HepG2 (cell line): ENCODE data around the gene MTPN. TPM values are rescaled to one million over a fixed set of nuclear protein-coding genes. Genes with fewer than 3 reads are reported as not detected.

Experiments used
- ATAC-seq: fragments of 200-7000 bp; cut with Tn5 transposase; 3 replicates; pipeline ENCODE4 v1.9.1; 2020; ENCODE audit warnings: mild to moderate bottlenecking, moderate library complexity
- BruUV-seq: library from RNA; stranded (reverse); fragments of 400-500 nt; replicated peaks from 2 replicates; lab custom pipeline; 2021; lab: Mats Ljungman, UMichigan
- CTCF ChIA-PET: fragments of 300-600 bp; formaldehyde crosslinking; extraction: SDS; loops from one replicate; lab custom pipeline; 2021; ENCODE audit warnings: low total read pairs, inconsistent platforms, low intra/inter-chr PET ratio; lab: Yijun Ruan, JAX
- POLR2A ChIA-PET: fragments of 350-600 bp; sonication (Branson Sonifier 250); formaldehyde crosslinking; loops from one replicate; lab custom pipeline; 2020; ENCODE audit warnings: antibody characterized with exemption, inconsistent platforms; lab: Yijun Ruan, JAX
- DNase-seq: peaks from one replicate; pipeline ENCODE4 v3.0.0-alpha.2; 2015; ENCODE audit warnings: low spot score
- FAIRE-seq: peaks from 3 replicates; lab custom pipeline; 2011; peaks lifted over from hg19 to GRCh38; lab: Jason Lieb, UNC
- H2AFZ ChIP-seq: one replicate; pipeline ENCODE4 v1.6.1; 2011; ENCODE audit warnings: low read length, inconsistent platforms
- H3K27ac ChIP-seq: fragments of 300-600 bp; 3 replicates; pipeline ENCODE4 v1.8.0; 2011; ENCODE audit warnings: mixed run types, mild to moderate bottlenecking, mixed read lengths, low read length, inconsistent platforms; ENCODE audit not compliant: insufficient read depth; ENCODE audit errors: extremely low read length
- H3K27me3 ChIP-seq, 2 experiments: fragments of 200-600 bp in 1 of 2; 2 replicates in 1 of 2; 3 replicates in 1 of 2; pipeline versions ENCODE4 v1.6.0 to v1.8.0; 2011; ENCODE audit warnings: low read length in 2 of 2, mild to moderate bottlenecking in 2 of 2, moderate library complexity in 2 of 2, inconsistent platforms in 1 of 2; ENCODE audit not compliant: insufficient read depth in 2 of 2, control insufficient read depth in 1 of 2
- H3K36me3 ChIP-seq, 2 experiments: fragments of 200-600 bp in 1 of 2; replicated peaks in 1 of 2; 2 replicates in 1 of 2; 3 replicates in 1 of 2; pipeline versions ENCODE4 v1.5.1 to v1.8.0; 2011; ENCODE audit warnings: low read length in 2 of 2, inconsistent platforms in 1 of 2; ENCODE audit not compliant: insufficient read depth in 2 of 2, control insufficient read depth in 1 of 2
- H3K4me1 ChIP-seq: 2 replicates; pipeline ENCODE4 v1.5.1; 2012; ENCODE audit warnings: low read length, inconsistent platforms; ENCODE audit not compliant: insufficient read depth
- H3K4me2 ChIP-seq: 2 replicates; pipeline ENCODE4 v1.6.0; 2011; ENCODE audit warnings: low read depth, low read length, inconsistent platforms
- H3K4me3 ChIP-seq, 3 experiments: fragments of 200-600 bp in 1 of 3; sonication (generic), shearing (Covaris generic) in 1 of 3; replicated peaks in 1 of 3; 2 replicates each; pipeline ENCODE4 v1.5.1; 2011 to 2016; ENCODE audit warnings: low read length in 3 of 3, inconsistent platforms in 2 of 3, low read depth in 2 of 3, mild to moderate bottlenecking in 2 of 3, control low read depth in 1 of 3, mixed read lengths in 1 of 3; ENCODE audit not compliant: insufficient read depth in 1 of 3
- H3K79me2 ChIP-seq: one replicate; pipeline ENCODE4 v1.6.1; 2011; ENCODE audit warnings: low read length, inconsistent platforms; ENCODE audit not compliant: insufficient read depth
- H3K9ac ChIP-seq: 2 replicates; pipeline ENCODE4 v1.6.0; 2011; ENCODE audit warnings: mild to moderate bottlenecking, low read depth, low read length, inconsistent platforms; ENCODE audit not compliant: insufficient read depth
- H3K9me3 ChIP-seq: 2 replicates; pipeline ENCODE4 v1.5.1; 2012; ENCODE audit warnings: mild to moderate bottlenecking, low read length
- H4K20me1 ChIP-seq: 2 replicates; pipeline ENCODE4 v1.6.0; 2011; ENCODE audit warnings: inconsistent platforms, mild to moderate bottlenecking, low read length, moderate library complexity; ENCODE audit not compliant: insufficient read depth
- GRHL1 ChIP-seq: sonication (generic); formaldehyde crosslinking; conservative IDR thresholded peaks from 2 replicates; pipeline ENCODE4 v1.8.0; 2022; ENCODE audit warnings: missing genetic modification reagents
- HNF4G ChIP-seq, 2 experiments: sonication (generic) in 1 of 2; formaldehyde crosslinking in 1 of 2; IDR thresholded peaks; 2 replicates each; pipeline versions ENCODE4 v1.4.0 to v1.6.1; 2011 to 2020; ENCODE audit warnings: borderline replicate concordance in 2 of 2, low read depth in 2 of 2, mild to moderate bottlenecking in 2 of 2, low read length in 1 of 2, missing genetic modification reagents in 1 of 2, moderate library complexity in 1 of 2
- SP1 ChIP-seq, 2 experiments: fragments of 450-650 bp in 1 of 2; sonication (generic) in 1 of 2; formaldehyde crosslinking in 1 of 2; IDR thresholded peaks; 2 replicates each; pipeline versions ENCODE4 v1.4.0 to v1.6.1; 2016 to 2020; ENCODE audit warnings: missing genetic modification reagents in 1 of 2
- ZNF12 ChIP-seq: sonication (generic); formaldehyde crosslinking; IDR thresholded peaks from 2 replicates; pipeline ENCODE4 v1.5.0; 2020; ENCODE audit warnings: missing genetic modification reagents
- ZNF3 ChIP-seq: IDR thresholded peaks from 2 replicates; pipeline ENCODE4 v1.7.0; 2017; ENCODE audit warnings: inconsistent platforms
- ZNF367 ChIP-seq: sonication (generic); formaldehyde crosslinking; IDR thresholded peaks from 2 replicates; pipeline ENCODE4 v1.4.0; 2020; ENCODE audit warnings: missing genetic modification reagents, borderline replicate concordance
- ZNF496 ChIP-seq: sonication (generic); formaldehyde crosslinking; IDR thresholded peaks from 2 replicates; pipeline ENCODE4 v1.8.1; 2023; ENCODE audit warnings: mild to moderate bottlenecking, moderate library complexity, missing genetic modification reagents; ENCODE audit not compliant: insufficient replicate concordance
- WGBS: methylation state at CpG from one replicate; pipeline ENCODE4 v1.1.6; 2017; ENCODE audit warnings: low lambda C conversion rate; 5-methylcytosine and 5-hydroxymethylcytosine counted together
- in situ Hi-C: cut with HindIII; loops from 2 replicates; pipeline ENCODE4 v1.10.0; 2017; ENCODE audit warnings: low pct_unique_long_range_greater_than_20kb; ENCODE audit not compliant: extremely low pct_ligation_motif_present
- intact Hi-C: fragments of 100-400 bp; cut with micrococcal nuclease; formaldehyde crosslinking; loops from one replicate; pipeline ENCODE4 v1.10.0; 2022; ENCODE audit not compliant: unreplicated experiment
- polyA plus RNA-seq, 8 experiments: library from polyadenylated mRNA; depleted of rRNA in 3 of 8; stranded (reverse) in 7 of 8; unstranded in 1 of 8; fragments of >200 nt; fragmentation: Illumina TruSeq in 4 of 8; extraction: Trizol in 4 of 8; gene quantifications; 2 replicates each; pipeline versions ENCODE4 v1.2.1 to v1.2.3, GENCODE V29; 2011 to 2016; ENCODE audit warnings: low read depth in 4 of 8, missing spikeins in 1 of 8, mixed read lengths in 1 of 8; ENCODE audit not compliant: insufficient read depth in 1 of 8
- total RNA-seq, 5 experiments: library from RNA; depleted of rRNA; stranded (reverse); fragments of >200 nt; fragmentation: Illumina TruSeq; extraction: Trizol; gene quantifications; 2 replicates each; pipeline ENCODE4 v1.2.3, GENCODE V29; 2016; ENCODE audit warnings: low read depth in 1 of 5
- TF ChIP-seq, protein P1 (sequence below): sonication (generic); formaldehyde crosslinking; IDR thresholded peaks from 2 replicates; pipeline ENCODE4 v1.8.1; 2023; ENCODE audit warnings: mild to moderate bottlenecking, missing genetic modification reagents, borderline replicate concordance
- TF ChIP-seq, protein P2 (sequence below): sonication (generic); formaldehyde crosslinking; IDR thresholded peaks from 2 replicates; pipeline ENCODE4 v1.5.0; 2020; ENCODE audit warnings: mild to moderate bottlenecking, missing genetic modification reagents, moderate library complexity
- TF ChIP-seq, protein P3 (sequence below): sonication (generic); formaldehyde crosslinking; IDR thresholded peaks from 2 replicates; pipeline ENCODE4 v1.8.1; 2023; ENCODE audit warnings: missing genetic modification reagents, mild to moderate bottlenecking, borderline replicate concordance

MTPN gene
- total and polyA plus RNA-seq, 2 of the 13 experiments (the other 11 are each of a cell fraction or from before 2014, with no cell fraction given): 31.1 to 71.7 TPM

GRCh38 chr7:135942614-135943013, 34.5 kb downstream of the MTPN start:
- CTCF ChIA-PET: no interaction called here

DNA sequence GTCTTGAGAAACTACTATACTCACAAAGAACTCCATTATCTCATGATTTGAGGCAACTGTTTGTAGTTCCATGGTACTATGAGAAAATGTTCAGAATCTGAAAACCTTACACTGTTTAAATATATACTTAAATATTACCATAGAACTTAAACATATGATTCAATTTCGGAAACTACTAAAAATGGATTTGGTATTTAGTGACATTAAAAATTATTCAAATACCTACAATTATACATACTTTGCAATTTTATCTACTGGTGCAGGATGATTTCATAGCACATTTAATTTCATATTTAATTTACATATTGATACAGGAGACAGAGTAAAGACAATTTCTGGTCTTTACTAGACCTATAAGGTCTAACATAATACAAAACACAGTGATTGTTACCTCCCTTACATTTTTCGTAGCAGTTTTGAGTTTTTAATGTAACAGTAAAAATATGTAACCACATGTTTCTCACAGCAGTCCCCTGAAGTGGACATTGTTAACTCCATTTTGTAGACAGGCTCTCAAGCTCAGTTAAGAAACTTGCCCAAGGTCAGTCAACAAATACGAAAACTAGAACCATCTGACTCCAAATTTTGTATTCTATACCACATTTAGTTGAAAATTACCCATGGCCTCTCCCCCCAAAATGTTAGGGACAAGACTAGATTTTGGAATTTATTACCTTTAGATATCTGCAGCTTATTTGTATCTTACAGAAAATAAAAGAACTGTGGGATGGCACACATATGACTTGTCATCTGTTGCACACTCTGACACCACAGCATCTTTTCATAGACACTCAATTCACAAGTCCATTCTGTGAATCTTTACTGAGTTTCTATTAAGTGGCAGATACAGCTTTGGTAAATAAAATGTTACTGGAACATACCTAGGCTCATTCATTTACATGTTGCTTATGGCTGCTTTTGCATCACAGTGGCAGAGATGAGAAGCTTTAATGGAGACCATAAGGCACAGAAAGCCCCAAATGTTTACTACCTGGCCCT, 36.8 kb downstream of the MTPN start:
- Histone ChIP-seq H3K4me2 (no peak overlapping the region), H3K79me2 (peaks cover 7% of the 10 kb centered on the region), H3K4me3 (no peak overlapping the region), H2AFZ (no peak overlapping the region), H3K27ac (no peak overlapping the region), H3K4me1 (no peaks in the 10 kb centered on the region), H4K20me1 (no peaks in the 10 kb centered on the region), H3K36me3 (peaks cover 0 to 10% of the 10 kb centered on the region in 2 experiments; a peak in 1 of 5 replicates), H3K9ac (no peak overlapping the region), H3K9me3 (no peaks in the 10 kb centered on the region), H3K27me3 (no peaks in the 10 kb centered on the region)
- in situ Hi-C loops: no loop called here
- CTCF ChIA-PET: no interaction called here
- no peak for ATAC-seq
- POLR2A ChIA-PET: no interaction called here
- intact Hi-C loops: no loop called here
- no TSS peak for BruUV-seq
- 98% methylated on average over 3 of the region's 3 CpGs for WGBS
- no peak for DNase-seq
- FAIRE-seq: no peak
- TF ChIP-seq, protein P1, sequence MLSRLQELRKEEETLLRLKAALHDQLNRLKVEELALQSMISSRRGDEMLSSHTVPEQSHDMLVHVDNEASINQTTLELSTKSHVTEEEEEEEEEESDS: no peak
- TF ChIP-seq HNF4G (IDR thresholded peaks at IDR 0.05; ENCODE audit: borderline replicate concordance, low read depth, low read length) (no peak), HNF4G (CRISPR knock-in tag; IDR thresholded peaks at IDR 0.05; ENCODE audit: borderline replicate concordance, low read depth) (no peak), ZNF496 (CRISPR knock-in tag) (no peak), GRHL1 (CRISPR knock-in tag) (no peak), ZNF3 (no peak), ZNF12 (CRISPR knock-in tag) (no peak)
- TF ChIP-seq, protein P2, sequence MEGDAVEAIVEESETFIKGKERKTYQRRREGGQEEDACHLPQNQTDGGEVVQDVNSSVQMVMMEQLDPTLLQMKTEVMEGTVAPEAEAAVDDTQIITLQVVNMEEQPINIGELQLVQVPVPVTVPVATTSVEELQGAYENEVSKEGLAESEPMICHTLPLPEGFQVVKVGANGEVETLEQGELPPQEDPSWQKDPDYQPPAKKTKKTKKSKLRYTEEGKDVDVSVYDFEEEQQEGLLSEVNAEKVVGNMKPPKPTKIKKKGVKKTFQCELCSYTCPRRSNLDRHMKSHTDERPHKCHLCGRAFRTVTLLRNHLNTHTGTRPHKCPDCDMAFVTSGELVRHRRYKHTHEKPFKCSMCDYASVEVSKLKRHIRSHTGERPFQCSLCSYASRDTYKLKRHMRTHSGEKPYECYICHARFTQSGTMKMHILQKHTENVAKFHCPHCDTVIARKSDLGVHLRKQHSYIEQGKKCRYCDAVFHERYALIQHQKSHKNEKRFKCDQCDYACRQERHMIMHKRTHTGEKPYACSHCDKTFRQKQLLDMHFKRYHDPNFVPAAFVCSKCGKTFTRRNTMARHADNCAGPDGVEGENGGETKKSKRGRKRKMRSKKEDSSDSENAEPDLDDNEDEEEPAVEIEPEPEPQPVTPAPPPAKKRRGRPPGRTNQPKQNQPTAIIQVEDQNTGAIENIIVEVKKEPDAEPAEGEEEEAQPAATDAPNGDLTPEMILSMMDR (CRISPR knock-in tag): no peak
- TF ChIP-seq, protein P3, sequence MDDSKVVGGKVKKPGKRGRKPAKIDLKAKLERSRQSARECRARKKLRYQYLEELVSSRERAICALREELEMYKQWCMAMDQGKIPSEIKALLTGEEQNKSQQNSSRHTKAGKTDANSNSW (CRISPR knock-in tag): no peak

More at GRCh38 chr7:135942614-135943013, 34.5 kb downstream of the MTPN start:
- in situ Hi-C loops (no loop called here), intact Hi-C loops (no loop called here)
- POLR2A ChIA-PET: no interaction called here
- Histone ChIP-seq H3K9ac (no peak overlapping the region), H3K9me3 (no peaks in the 10 kb centered on the region), H3K4me2 (no peak overlapping the region), H2AFZ (no peak overlapping the region), H3K27me3 (no peaks in the 10 kb centered on the region), H3K79me2 (peaks cover 2% of the 10 kb centered on the region), H3K4me3 (no peak overlapping the region), H3K27ac (no peak overlapping the region), H3K4me1 (no peaks in the 10 kb centered on the region), H3K36me3 (peaks cover 0 to 19% of the 10 kb centered on the region in 2 experiments; a peak in 3 of 5 replicates), H4K20me1 (no peaks in the 10 kb centered on the region)
- BruUV-seq: no TSS peak
- WGBS: 97% methylated on average over 2 of the region's 2 CpGs
- TF ChIP-seq ZNF367 (CRISPR knock-in tag) (no peak), SP1 (IDR thresholded peaks at IDR 0.05) (no peak), SP1 (CRISPR knock-in tag; IDR thresholded peaks at IDR 0.05) (no peak)
- no peak for ATAC-seq
- FAIRE-seq: no peak
- DNase-seq: no peak
